Upper lobe of left lung (tissue), 6 donors: ENCODE results near the gene ABT1. TPM values are rescaled to one million over a fixed set of nuclear protein-coding genes. Genes with fewer than 3 reads are reported as not detected.
A peak's percentile ranks its signal among the peaks of the same experiment; 100 is the strongest.

Experiments
- ATAC-seq, 2 donors: fragments of 200-7000 bp; cut with Tn5 transposase; one replicate each; pipeline ENCODE4 v1.9.1; 2022; ENCODE audit warnings: mild to moderate bottlenecking in 2 of 2, moderate library complexity in 2 of 2; ENCODE audit not compliant: low FRiP score in 2 of 2
- DNase-seq, 2 donors: peaks; one replicate each; pipeline ENCODE4 v3.0.0-alpha.2; 2019 to 2020
- H3K27ac ChIP-seq, 4 donors: fragments of 200-600 bp; sonication (generic); one replicate each; pipeline ENCODE4 v1.5.1; 2016 to 2019
- H3K27me3 ChIP-seq, 4 donors: fragments of 200-600 bp; sonication (generic); one replicate each; pipeline ENCODE4 v1.5.1; 2017 to 2019
- H3K36me3 ChIP-seq, 4 donors: fragments of 200-600 bp; sonication (generic); one replicate each; pipeline ENCODE4 v1.5.1; 2016 to 2019
- H3K4me1 ChIP-seq, 4 donors: fragments of 200-600 bp; sonication (generic); one replicate each; pipeline ENCODE4 v1.5.1; 2018 to 2019
- H3K4me3 ChIP-seq, 4 donors: fragments of 200-600 bp; sonication (generic); one replicate each; pipeline ENCODE4 v1.5.1; 2017 to 2019; ENCODE audit warnings: mild to moderate bottlenecking in 2 of 4, moderate library complexity in 1 of 4
- H3K9me3 ChIP-seq, 4 donors: fragments of 200-600 bp; sonication (generic); one replicate each; pipeline ENCODE4 v1.5.1; 2018 to 2019
- EP300 ChIP-seq, 4 donors: sonication (generic); formaldehyde crosslinking; IDR thresholded peaks; one replicate each; pipeline ENCODE4 v1.5.1; 2017; ENCODE audit warnings: antibody characterized with exemption in 4 of 4, control low read depth in 2 of 4
- POLR2A ChIP-seq, 4 donors: fragments of 450-650 bp; IDR thresholded peaks; one replicate each; pipeline ENCODE4 v1.5.1; 2016 to 2017; ENCODE audit warnings: antibody characterized with exemption in 4 of 4, mild to moderate bottlenecking in 2 of 4
- POLR2AphosphoS5 ChIP-seq, 2 donors: sonication (generic); formaldehyde crosslinking; IDR thresholded peaks; one replicate each; pipeline ENCODE4 v1.5.1; 2017; ENCODE audit warnings: antibody characterized with exemption in 2 of 2
- WGBS, 2 donors: methylation state at CpG; one replicate each; pipeline ENCODE4 v1.1.5; 2017 to 2018; 5-methylcytosine and 5-hydroxymethylcytosine counted together
- total RNA-seq, 6 donors: library from RNA; depleted of rRNA in 4 of 6; stranded (reverse); fragments of >200 nt in 4 of 6; gene quantifications; one replicate each; pipeline versions ENCODE4 v1.1.0 to v1.2.1, GENCODE V29; 2016 to 2021
- TF ChIP-seq, protein P1 (sequence below), 6 experiments: fragments of 450-650 bp in 4 of 6; fragments of 200-600 bp in 2 of 6; sonication (generic) in 2 of 6; IDR thresholded peaks; one replicate each; pipeline ENCODE4 v1.5.1; 2016 to 2019; ENCODE audit warnings: antibody characterized with exemption in 6 of 6
- donor health status: DM: no; HTN: no; CAD: no; lungs with moderate emphysema.
- donor health status: DM: no; HTN: yes; CAD: no; lungs with severe emphysema.

Gene ABT1
- total RNA-seq, 6 donors from 2014 or later, result 6.3 to 22.5 (median 15.4) TPM

DNA sequence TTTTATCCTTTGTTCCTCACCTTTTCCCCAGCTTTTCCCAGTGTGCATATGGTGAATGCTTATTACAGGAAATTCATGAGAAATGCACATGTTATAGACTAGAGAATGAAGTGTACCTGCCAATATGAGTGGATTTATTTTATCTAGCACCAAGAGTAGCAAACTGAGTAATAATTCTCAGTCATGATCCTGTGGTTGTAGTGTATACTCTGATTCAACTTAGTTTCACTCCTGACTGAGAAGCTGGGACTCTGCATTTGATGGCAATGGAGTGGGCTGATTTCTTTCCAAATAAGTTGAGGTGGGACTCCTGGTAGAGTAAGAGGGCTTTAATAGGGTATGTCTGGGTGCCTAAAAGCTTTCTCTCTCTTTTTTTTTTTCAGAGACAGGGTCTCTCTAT, 4.0 kb downstream of the ABT1 start:
- DNase-seq, result no peak
- H3K27me3 ChIP-seq, result no peaks in the 10 kb centered on the region
- TF ChIP-seq POLR2AphosphoS5 (IDR thresholded peaks at IDR 0.05) (no peak), EP300 (IDR thresholded peaks at IDR 0.05) (no peak)
- TF ChIP-seq, protein P1, sequence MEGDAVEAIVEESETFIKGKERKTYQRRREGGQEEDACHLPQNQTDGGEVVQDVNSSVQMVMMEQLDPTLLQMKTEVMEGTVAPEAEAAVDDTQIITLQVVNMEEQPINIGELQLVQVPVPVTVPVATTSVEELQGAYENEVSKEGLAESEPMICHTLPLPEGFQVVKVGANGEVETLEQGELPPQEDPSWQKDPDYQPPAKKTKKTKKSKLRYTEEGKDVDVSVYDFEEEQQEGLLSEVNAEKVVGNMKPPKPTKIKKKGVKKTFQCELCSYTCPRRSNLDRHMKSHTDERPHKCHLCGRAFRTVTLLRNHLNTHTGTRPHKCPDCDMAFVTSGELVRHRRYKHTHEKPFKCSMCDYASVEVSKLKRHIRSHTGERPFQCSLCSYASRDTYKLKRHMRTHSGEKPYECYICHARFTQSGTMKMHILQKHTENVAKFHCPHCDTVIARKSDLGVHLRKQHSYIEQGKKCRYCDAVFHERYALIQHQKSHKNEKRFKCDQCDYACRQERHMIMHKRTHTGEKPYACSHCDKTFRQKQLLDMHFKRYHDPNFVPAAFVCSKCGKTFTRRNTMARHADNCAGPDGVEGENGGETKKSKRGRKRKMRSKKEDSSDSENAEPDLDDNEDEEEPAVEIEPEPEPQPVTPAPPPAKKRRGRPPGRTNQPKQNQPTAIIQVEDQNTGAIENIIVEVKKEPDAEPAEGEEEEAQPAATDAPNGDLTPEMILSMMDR (IDR thresholded peaks at IDR 0.05), result no peak
- no peak overlapping the region for H3K4me3 ChIP-seq
- no peak overlapping the region for H3K27ac ChIP-seq
- ATAC-seq, result no peak
- no peaks in the 10 kb centered on the region for H3K9me3 ChIP-seq
- peaks cover 4 to 27% (median 20%) of the 10 kb centered on the region in 4 donors for H3K36me3 ChIP-seq
- peaks cover 8 to 21% (median 13%) of the 10 kb centered on the region in 4 donors for H3K4me1 ChIP-seq

DNA sequence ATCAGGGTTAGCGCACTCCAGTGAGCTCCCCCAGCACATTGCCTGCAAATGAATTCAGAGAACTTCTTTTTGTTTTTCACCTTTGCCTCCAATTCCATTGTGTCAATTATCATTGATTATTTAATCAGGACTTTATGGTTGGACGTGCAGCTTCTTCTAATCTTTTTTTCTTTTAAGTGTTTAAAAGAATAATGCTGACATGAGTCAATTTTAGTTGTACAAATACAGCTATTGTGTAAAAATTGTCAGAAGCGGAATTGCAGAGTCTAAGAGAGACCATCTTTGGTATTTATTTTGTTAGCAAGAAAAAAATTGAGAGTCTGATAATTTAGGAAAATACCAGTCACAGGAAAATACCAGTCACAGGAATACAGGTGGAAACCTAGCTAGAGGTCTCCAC, 5.5 kb downstream of the ABT1 start:
- peaks cover 8 to 15% (median 9%) of the 10 kb centered on the region in 4 donors for H3K4me1 ChIP-seq
- no peak overlapping the region for H3K27ac ChIP-seq
- TF ChIP-seq POLR2AphosphoS5 (IDR thresholded peaks at IDR 0.05) (no peak), POLR2A (IDR thresholded peaks at IDR 0.05) (no peak), EP300 (IDR thresholded peaks at IDR 0.05) (no peak)
- DNase-seq, result no peak
- H3K9me3 ChIP-seq, result no peaks in the 10 kb centered on the region
- H3K27me3 ChIP-seq, result no peaks in the 10 kb centered on the region
- no peak for ATAC-seq
- H3K4me3 ChIP-seq, result no peak overlapping the region
- peaks cover 4 to 27% (median 20%) of the 10 kb centered on the region in 4 donors for H3K36me3 ChIP-seq
- WGBS, 2 donors, result 85 to 94% methylated on average over 3 of the region's 3 CpGs

DNA sequence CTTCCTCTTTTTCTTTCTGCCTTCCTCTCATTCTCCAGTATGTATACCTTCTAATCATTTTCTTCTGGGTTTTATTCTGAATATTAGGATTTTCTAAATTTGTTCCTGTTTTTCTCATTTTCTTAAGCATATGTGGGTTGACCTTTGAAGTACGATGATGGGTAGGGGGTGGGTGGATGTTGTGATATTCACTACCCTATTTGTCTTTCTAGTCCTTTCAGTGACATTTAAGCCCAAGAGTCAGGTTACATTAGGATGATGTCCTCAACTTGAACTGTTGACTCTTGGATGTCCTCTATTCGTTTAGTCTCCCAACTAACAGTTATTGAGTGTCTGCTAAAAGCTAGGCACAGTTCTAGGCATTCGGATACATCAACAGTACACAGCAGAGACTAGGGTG, 7.3 kb downstream of the ABT1 start:
- ATAC-seq (no peak), DNase-seq (no peak)
- TF ChIP-seq, protein P1 (IDR thresholded peaks at IDR 0.05), result no peak
- TF ChIP-seq POLR2A (IDR thresholded peaks at IDR 0.05) (no peak), EP300 (IDR thresholded peaks at IDR 0.05) (no peak), POLR2AphosphoS5 (IDR thresholded peaks at IDR 0.05) (no peak)
- no peaks in the 10 kb centered on the region for H3K27me3 ChIP-seq
- no peak overlapping the region for H3K4me3 ChIP-seq
- 66 to 73% methylated on average over 3 of the region's 3 CpGs for WGBS, 2 donors
- no peak overlapping the region for H3K27ac ChIP-seq
- peaks cover 4 to 15% (median 10%) of the 10 kb centered on the region in 4 donors for H3K36me3 ChIP-seq
- H3K9me3 ChIP-seq, result no peaks in the 10 kb centered on the region
- H3K4me1 ChIP-seq, result peaks cover 0 to 5% (median 2%) of the 10 kb centered on the region in 4 donors

DNA sequence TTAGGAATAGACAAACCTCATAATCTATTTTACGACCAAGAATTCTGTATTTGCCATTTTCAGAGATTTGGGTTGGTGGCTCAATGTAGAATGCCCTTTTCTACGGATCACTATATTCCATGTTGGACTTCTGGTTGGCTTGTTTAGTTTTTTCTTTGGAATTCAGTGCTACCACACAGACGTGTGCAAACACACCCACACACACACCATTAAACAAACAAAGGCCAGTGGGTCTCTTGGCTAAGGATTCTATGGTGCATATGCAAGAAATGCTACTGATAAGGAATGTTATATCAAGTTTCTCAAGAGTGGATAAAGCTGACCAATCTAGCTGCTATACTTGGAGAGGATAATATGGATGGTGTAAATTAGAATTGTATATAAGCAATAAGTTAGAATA, 8.0 kb downstream of the ABT1 start:
- Histone ChIP-seq H3K4me1 (peaks cover 0 to 5% (median 2%) of the 10 kb centered on the region in 4 donors), H3K4me3 (no peak overlapping the region), H3K9me3 (no peaks in the 10 kb centered on the region), H3K36me3 (peaks cover 0 to 7% (median 4%) of the 10 kb centered on the region in 4 donors), H3K27me3 (no peaks in the 10 kb centered on the region), H3K27ac (no peak overlapping the region)
- WGBS, 2 donors, result 66 to 77% methylated on average over 3 of the region's 3 CpGs
- ATAC-seq (no peak), DNase-seq (no peak)
- no peak for TF ChIP-seq EP300 (IDR thresholded peaks at IDR 0.05)
- no peak for TF ChIP-seq POLR2AphosphoS5 (IDR thresholded peaks at IDR 0.05)
- TF ChIP-seq, protein P1 (IDR thresholded peaks at IDR 0.05), result no peak
- no peak for TF ChIP-seq POLR2A (IDR thresholded peaks at IDR 0.05)

DNA sequence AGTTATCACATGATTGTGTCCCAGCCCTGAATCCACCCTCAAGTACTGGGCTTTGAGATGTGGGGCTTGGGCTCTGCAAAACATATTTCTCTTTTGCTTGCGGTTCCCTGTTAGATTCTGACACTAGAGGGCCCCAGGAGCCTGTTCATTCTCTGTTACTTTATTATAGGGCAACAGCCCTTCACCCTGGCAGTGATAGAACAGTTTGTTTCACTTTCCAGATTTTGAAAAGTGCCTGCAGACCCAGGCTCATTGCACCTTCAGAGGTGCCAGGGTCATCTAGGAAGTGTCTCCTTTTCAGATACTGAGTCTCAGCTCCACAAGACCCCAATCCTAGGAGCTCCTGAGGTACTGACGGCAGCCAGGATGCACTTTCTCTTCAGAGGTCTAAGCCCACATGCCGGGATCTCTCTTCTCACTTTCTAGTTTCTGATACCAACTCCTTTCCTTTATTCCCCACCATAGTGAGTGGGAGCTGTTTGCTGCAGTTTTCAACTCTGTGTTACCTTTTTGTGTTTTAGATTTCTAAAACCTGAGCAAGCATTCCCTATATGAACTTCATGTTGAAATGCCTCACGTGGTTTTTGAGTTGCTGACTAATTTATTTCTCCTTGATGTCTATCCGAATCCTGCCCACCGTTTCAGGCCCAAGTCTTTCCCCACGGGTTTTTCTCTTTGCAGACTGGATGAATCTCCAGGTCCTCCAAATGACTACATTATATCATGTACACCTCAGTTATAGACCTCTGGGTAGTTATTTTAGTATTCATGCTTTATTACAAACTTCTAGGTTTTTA, 10.9 kb downstream of the ABT1 start:
- DNase-seq (peak in 1 of 2 donors; percentile 25), ATAC-seq (peak; percentile 75 to 82)
- no peaks in the 10 kb centered on the region for H3K36me3 ChIP-seq
- H3K9me3 ChIP-seq, result no peaks in the 10 kb centered on the region
- TF ChIP-seq, protein P1 (IDR thresholded peaks at IDR 0.05), result peak in 5 of 6 experiments; percentile 49 to 66 (median 56)
- no peak for TF ChIP-seq EP300 (IDR thresholded peaks at IDR 0.05)
- no peaks in the 10 kb centered on the region for H3K27me3 ChIP-seq
- peak overlapping the region in 2 of 4 donors; percentile 34 to 38 for H3K4me3 ChIP-seq
- peaks cover 0 to 5% (median 2%) of the 10 kb centered on the region in 4 donors for H3K4me1 ChIP-seq
- H3K27ac ChIP-seq, result no peak overlapping the region
- WGBS, 2 donors, result 53 to 54% methylated on average over 7 of the region's 7 CpGs
